ENCODE data around the gene TASP1.
"Not testable (repeated sequence)": the region's sequence is repeated elsewhere in the genome, so short reads cannot be mapped to it uniquely, and the experiment has no call there.

The TASP1 gene

GRCh38 chr20:13364278-13365170, 274.2 kb downstream of the TASP1 start:
- TF ChIP-seq CTCF (IDR thresholded peaks at IDR 0.05; ENCODE audit: low read depth, low read length, missing control alignments): no peak
- H3K4me3 ChIP-seq (ENCODE audit: low read depth, low read length): no peak overlapping the region
- no peak for DNase-seq (ENCODE audit: low read depth)

GRCh38 chr20:13363473-13363872, 275.3 kb downstream of the TASP1 start:
- no peak for DNase-seq (ENCODE audit: low read depth)
- TF ChIP-seq CTCF (IDR thresholded peaks at IDR 0.05; ENCODE audit: low read depth, low read length, missing control alignments): no peak
- no peak overlapping the region for H3K4me3 ChIP-seq (ENCODE audit: low read depth, low read length)

GRCh38 chr20:13362165-13362564, 276.6 kb downstream of the TASP1 start:
- H3K4me3 ChIP-seq (ENCODE audit: low read depth, low read length); DNase-seq (ENCODE audit: low read depth): not testable (repeated sequence)

- not testable (repeated sequence) for H3K4me3 ChIP-seq (ENCODE audit: low read depth, low read length)
These were observed 279.8 kb downstream of the TASP1 start for GRCh38 chr20:13358936-13359335.

GRCh38 chr20:13357782-13358181, 280.9 kb downstream of the TASP1 start:
- not testable (repeated sequence) for DNase-seq (ENCODE audit: low read depth); H3K4me3 ChIP-seq (ENCODE audit: low read depth, low read length)

More at GRCh38 chr20:13358936-13359335, 279.8 kb downstream of the TASP1 start:
- DNase-seq (ENCODE audit: low read depth): not testable (repeated sequence)

- TF ChIP-seq CTCF (IDR thresholded peaks at IDR 0.05; ENCODE audit: low read depth, low read length, missing control alignments): no peak
- no peak overlapping the region for H3K4me3 ChIP-seq (ENCODE audit: low read depth, low read length)
- no peak for DNase-seq (ENCODE audit: low read depth)
These were observed 282.1 kb downstream of the TASP1 start for GRCh38 chr20:13356591-13356990.

- DNase-seq (ENCODE audit: low read depth): no peak
- TF ChIP-seq CTCF (IDR thresholded peaks at IDR 0.05; ENCODE audit: low read depth, low read length, missing control alignments): no peak
- H3K4me3 ChIP-seq (ENCODE audit: low read depth, low read length): no peak overlapping the region
These were observed 282.7 kb downstream of the TASP1 start for GRCh38 chr20:13355941-13356486.

- DNase-seq (ENCODE audit: low read depth): no peak
- H3K4me3 ChIP-seq (ENCODE audit: low read depth, low read length): no peak overlapping the region
- TF ChIP-seq CTCF (IDR thresholded peaks at IDR 0.05; ENCODE audit: low read depth, low read length, missing control alignments): no peak
These were observed 283.3 kb downstream of the TASP1 start for GRCh38 chr20:13355411-13355810.

Data from GM12864 (cell line).